Colonic mucosa (tissue), 4 donors: ENCODE results near the gene WDR7. TPM values are rescaled to one million over a fixed set of nuclear protein-coding genes. Genes with fewer than 3 reads are reported as not detected.

ENCODE experiments used
- DNase-seq: peaks from one replicate; pipeline ENCODE4 v3.0.0-alpha.2; 2020
- H3K27ac ChIP-seq: fragments of 200-600 bp; one replicate; pipeline ENCODE4 v1.8.0; 2021
- H3K27me3 ChIP-seq: fragments of 200-600 bp; one replicate; pipeline ENCODE4 v1.8.0; 2021
- H3K36me3 ChIP-seq: fragments of 200-600 bp; one replicate; pipeline ENCODE4 v1.8.0; 2021
- H3K4me1 ChIP-seq: fragments of 200-600 bp; one replicate; pipeline ENCODE4 v1.8.0; 2021; ENCODE audit warnings: mild to moderate bottlenecking
- H3K4me3 ChIP-seq: fragments of 200-600 bp; one replicate; pipeline ENCODE4 v1.8.0; 2021
- H3K9ac ChIP-seq, 2 donors: one replicate each; pipeline ENCODE4 v1.7.0; 2013; ENCODE audit warnings: control low read depth in 2 of 2, low read depth in 2 of 2, low read length in 2 of 2
- H3K9me3 ChIP-seq: fragments of 200-600 bp; one replicate; pipeline ENCODE4 v1.8.0; 2021
- intact Hi-C: fragments of 100-400 bp; cut with DNase I; formaldehyde crosslinking; loops from one replicate; pipeline ENCODE4 v1.14.1; 2022
- total RNA-seq, 2 donors: library from RNA; stranded (reverse); fragmentation: NEBNext Ultra II Directional in 1 of 2; extraction: Animal tissue kit (Norgen Biotek cat#: 25700) in 1 of 2; gene quantifications; one replicate each; pipeline ENCODE4 v1.2.1, GENCODE V29; 2021
- TF ChIP-seq, protein P1 (sequence below): fragments of 200-600 bp; IDR thresholded peaks from one replicate; pipeline ENCODE4 v1.8.0; 2022; ENCODE audit warnings: antibody characterized with exemption, mild to moderate bottlenecking
- donor health status: healthy.
- donor health status: DM: no; HTN: no; CAD: no.
- donor health status: DM: no; HTN: no; CAD: no.

The WDR7 gene
- total RNA-seq, 2 donors from 2014 or later = 16.8 to 21.2 TPM

DNA sequence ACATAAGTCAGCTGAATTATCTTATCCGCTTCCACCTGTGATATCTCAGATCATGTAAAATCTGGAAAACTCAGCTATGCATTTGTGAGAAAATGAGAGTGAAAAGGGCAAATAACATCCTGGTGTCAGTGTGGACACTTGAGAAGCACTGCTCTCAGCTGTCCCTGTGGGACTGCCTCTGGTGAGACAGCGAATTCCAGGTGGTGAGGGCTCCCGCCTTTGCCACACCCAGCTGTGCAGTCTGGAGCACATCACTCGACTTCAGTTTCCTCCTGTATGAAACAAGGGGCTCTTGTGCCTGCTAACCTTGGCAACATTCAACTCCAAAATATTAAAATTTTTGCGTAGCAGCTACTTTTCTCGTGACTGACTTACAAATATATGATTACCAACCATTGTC, 300.9 kb downstream of the WDR7 start:
- Histone ChIP-seq H3K27ac (no peak overlapping the region), H3K36me3 (no peaks in the 10 kb centered on the region), H3K4me3 (no peak overlapping the region), H3K27me3 (no peaks in the 10 kb centered on the region), H3K9ac (no peak overlapping the region), H3K9me3 (no peaks in the 10 kb centered on the region), H3K4me1 (no peaks in the 10 kb centered on the region)
- no peak for DNase-seq
- TF ChIP-seq, protein P1, sequence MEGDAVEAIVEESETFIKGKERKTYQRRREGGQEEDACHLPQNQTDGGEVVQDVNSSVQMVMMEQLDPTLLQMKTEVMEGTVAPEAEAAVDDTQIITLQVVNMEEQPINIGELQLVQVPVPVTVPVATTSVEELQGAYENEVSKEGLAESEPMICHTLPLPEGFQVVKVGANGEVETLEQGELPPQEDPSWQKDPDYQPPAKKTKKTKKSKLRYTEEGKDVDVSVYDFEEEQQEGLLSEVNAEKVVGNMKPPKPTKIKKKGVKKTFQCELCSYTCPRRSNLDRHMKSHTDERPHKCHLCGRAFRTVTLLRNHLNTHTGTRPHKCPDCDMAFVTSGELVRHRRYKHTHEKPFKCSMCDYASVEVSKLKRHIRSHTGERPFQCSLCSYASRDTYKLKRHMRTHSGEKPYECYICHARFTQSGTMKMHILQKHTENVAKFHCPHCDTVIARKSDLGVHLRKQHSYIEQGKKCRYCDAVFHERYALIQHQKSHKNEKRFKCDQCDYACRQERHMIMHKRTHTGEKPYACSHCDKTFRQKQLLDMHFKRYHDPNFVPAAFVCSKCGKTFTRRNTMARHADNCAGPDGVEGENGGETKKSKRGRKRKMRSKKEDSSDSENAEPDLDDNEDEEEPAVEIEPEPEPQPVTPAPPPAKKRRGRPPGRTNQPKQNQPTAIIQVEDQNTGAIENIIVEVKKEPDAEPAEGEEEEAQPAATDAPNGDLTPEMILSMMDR = no peak
- intact Hi-C loops = no loop called here

DNA sequence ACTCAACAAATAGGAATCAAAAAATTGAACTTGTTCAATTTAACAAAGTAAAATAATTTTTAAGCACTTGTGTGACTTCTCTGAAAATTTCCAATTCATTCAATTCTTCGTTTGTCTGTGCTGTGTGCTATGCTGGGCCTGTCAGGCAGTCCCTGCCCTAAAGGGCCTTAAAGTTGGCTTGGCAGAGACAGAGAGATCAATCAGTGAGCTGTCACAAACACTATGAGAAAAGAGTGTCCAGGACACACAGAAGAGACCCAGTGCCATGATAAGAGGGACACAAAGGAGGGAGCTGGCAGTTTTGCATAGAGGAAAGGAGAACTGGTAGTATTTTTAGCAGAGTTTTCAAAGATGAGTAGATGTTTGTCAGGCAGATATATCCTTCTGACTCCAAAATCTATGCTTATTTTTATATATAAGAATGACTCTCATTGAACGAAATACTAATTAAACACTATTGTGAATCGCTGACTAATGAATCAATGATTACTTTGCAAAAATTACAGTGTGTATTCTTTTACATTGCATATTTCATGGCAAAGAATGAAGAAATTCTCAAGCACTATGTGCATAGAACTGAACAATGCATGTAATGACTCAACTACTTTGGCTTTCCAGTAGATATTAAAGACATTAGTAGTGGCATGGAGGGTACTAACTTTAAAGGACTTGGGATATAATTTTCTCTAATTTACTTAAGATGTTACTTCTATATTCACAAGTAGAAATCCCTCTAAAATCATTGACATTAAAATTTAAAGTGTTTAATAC, 302.5 kb downstream of the WDR7 start:
- H3K27ac ChIP-seq = no peak overlapping the region
- TF ChIP-seq, protein P1 = no peak
- H3K36me3 ChIP-seq = no peaks in the 10 kb centered on the region
- no peaks in the 10 kb centered on the region for H3K9me3 ChIP-seq
- DNase-seq = no peak
- no peak overlapping the region for H3K9ac ChIP-seq
- no peak overlapping the region for H3K4me3 ChIP-seq
- H3K27me3 ChIP-seq = no peaks in the 10 kb centered on the region
- intact Hi-C loops = no loop called here
- no peaks in the 10 kb centered on the region for H3K4me1 ChIP-seq

DNA sequence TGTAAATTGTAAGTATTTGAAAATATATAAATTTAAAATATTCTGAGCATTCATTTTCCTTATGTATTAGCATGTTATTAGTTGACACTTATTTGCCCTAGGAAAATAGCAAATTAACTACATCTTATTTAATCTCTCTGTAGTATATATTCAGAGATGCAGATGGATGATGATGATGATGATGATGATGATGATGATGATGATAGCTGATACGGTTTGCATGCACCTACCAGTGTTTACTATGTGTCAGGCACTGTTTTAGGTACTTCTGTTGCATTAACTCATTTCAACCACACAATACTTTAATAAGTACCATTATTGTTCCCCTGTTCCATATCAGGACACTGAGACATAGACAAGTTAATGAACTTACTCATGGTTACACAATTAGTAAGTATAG, 304.3 kb downstream of the WDR7 start:
- Histone ChIP-seq H3K4me3 (no peak overlapping the region), H3K36me3 (no peaks in the 10 kb centered on the region), H3K4me1 (no peaks in the 10 kb centered on the region), H3K9ac (no peak overlapping the region), H3K9me3 (no peaks in the 10 kb centered on the region), H3K27me3 (no peaks in the 10 kb centered on the region), H3K27ac (no peak overlapping the region)
- TF ChIP-seq, protein P1 = no peak
- intact Hi-C loops = no loop called here
- DNase-seq = no peak

DNA sequence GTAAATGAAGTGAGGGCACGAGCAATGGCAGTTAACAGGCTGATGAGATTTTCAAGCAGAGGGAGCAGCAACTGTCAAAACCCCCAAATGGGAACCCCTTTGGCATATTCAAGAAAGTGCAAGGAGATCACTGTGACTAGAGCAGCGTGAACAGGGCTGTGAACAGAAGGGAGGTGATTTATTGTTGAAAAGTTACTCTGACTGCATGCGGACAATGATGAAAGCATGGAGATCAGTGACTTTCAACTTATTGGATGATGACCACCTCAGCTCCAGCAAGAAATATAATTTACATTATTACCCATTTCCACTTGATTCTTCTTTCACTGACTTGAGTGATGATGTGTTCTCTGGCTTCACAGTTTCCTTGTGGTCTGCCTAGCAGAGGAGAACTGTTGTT, 308.0 kb downstream of the WDR7 start:
- TF ChIP-seq, protein P1 = no peak
- no peaks in the 10 kb centered on the region for H3K9me3 ChIP-seq
- no peak overlapping the region for H3K27ac ChIP-seq
- H3K4me1 ChIP-seq = no peaks in the 10 kb centered on the region
- H3K27me3 ChIP-seq = no peaks in the 10 kb centered on the region
- H3K36me3 ChIP-seq = no peaks in the 10 kb centered on the region
- no peak overlapping the region for H3K4me3 ChIP-seq
- DNase-seq = no peak
- intact Hi-C loops = no loop called here
- H3K9ac ChIP-seq = no peak overlapping the region

DNA sequence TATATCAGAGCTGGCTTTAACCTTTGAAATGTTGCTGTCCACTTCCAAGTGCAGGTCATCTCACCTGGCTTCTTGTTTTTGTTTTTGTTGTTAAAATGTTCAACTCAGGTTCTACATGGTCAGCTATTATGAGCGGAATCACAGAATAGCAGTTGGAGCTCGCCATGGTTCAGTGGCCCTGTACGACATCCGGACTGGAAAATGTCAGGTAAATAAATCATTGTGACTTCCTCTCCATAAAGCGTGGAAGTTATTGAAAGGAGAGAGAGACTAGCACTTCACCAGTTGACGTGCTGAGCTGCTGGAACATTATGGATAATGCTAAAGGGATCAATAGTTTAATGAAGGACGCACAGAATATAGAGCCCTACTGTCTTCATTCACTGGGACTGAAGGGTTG, 311.2 kb downstream of the WDR7 start:
- DNase-seq = no peak
- TF ChIP-seq, protein P1 = no peak
- H3K27ac ChIP-seq = no peak overlapping the region
- H3K9me3 ChIP-seq = no peaks in the 10 kb centered on the region
- H3K36me3 ChIP-seq = no peaks in the 10 kb centered on the region
- intact Hi-C loops = no loop called here
- H3K4me3 ChIP-seq = no peak overlapping the region
- no peaks in the 10 kb centered on the region for H3K4me1 ChIP-seq
- H3K9ac ChIP-seq = no peak overlapping the region
- no peaks in the 10 kb centered on the region for H3K27me3 ChIP-seq
